NCI-H2196 treated with DMSO at 0.1 percent for 48 hours (cell line): ENCODE measurements around the gene SLC25A12.
"Not testable (repeated sequence)": the region's sequence is repeated elsewhere in the genome, so short reads cannot be mapped to it uniquely, and the experiment has no call there.

ENCODE experiments used
- DNase-seq: peaks from one replicate; lab custom pipeline; 2025; ENCODE audit not compliant: unreplicated experiment; lab: John Stamatoyannopoulos, UW

SLC25A12 gene

GRCh38 chr2:171792157-171792556 is 101.9 kb downstream of the SLC25A12 start:
- no peak for DNase-seq

- DNase-seq, result no peak
Measured at GRCh38 chr2:171791361-171791760, 102.7 kb downstream of the SLC25A12 start.

GRCh38 chr2:171789956-171790355 is 104.1 kb downstream of the SLC25A12 start:
- no peak for DNase-seq

- DNase-seq, result peak; percentile 35
Measured at GRCh38 chr2:171788316-171788993, 105.6 kb downstream of the SLC25A12 start.

- DNase-seq, result no peak
Measured at GRCh38 chr2:171787333-171788072, 106.5 kb downstream of the SLC25A12 start.

- no peak for DNase-seq
Measured at GRCh38 chr2:171785450-171785849, 108.6 kb downstream of the SLC25A12 start.

GRCh38 chr2:171778515-171778914 is 115.5 kb downstream of the SLC25A12 start:
- DNase-seq, result no peak

GRCh38 chr2:171774581-171774980 is 119.5 kb downstream of the SLC25A12 start:
- DNase-seq, result not testable (repeated sequence)

- no peak for DNase-seq
Measured at GRCh38 chr2:171772373-171772772, 121.7 kb downstream of the SLC25A12 start.

- no peak for DNase-seq
Measured at GRCh38 chr2:171771463-171771862, 122.6 kb downstream of the SLC25A12 start.

- DNase-seq, result no peak
Measured at GRCh38 chr2:171763602-171764001, 130.4 kb downstream of the SLC25A12 start.

GRCh38 chr2:171762879-171763573 is 131.0 kb downstream of the SLC25A12 start:
- no peak for DNase-seq

GRCh38 chr2:171761176-171761575 is 132.9 kb downstream of the SLC25A12 start:
- DNase-seq, result not testable (repeated sequence)

- DNase-seq, result not testable (repeated sequence)
Measured at GRCh38 chr2:171758762-171759161, 135.3 kb downstream of the SLC25A12 start.

- DNase-seq, result no peak
Measured at GRCh38 chr2:171754254-171754939, 139.6 kb downstream of the SLC25A12 start.

- no peak for DNase-seq
Measured at GRCh38 chr2:171747371-171747770, 146.7 kb downstream of the SLC25A12 start.

GRCh38 chr2:171745806-171746205 is 148.2 kb downstream of the SLC25A12 start:
- DNase-seq, result no peak

- DNase-seq, result no peak
Measured at GRCh38 chr2:171745141-171745540, 148.9 kb downstream of the SLC25A12 start.

- no peak for DNase-seq
Measured at GRCh38 chr2:171742760-171743159, 151.3 kb downstream of the SLC25A12 start.

GRCh38 chr2:171741189-171741588 is 152.9 kb downstream of the SLC25A12 start:
- peak; percentile 16 for DNase-seq

GRCh38 chr2:171735991-171736710 is 157.9 kb downstream of the SLC25A12 start:
- no peak for DNase-seq
